GM19351 (cell line): Measurements from ENCODE around the gene EDIL3.
"Not testable (repeated sequence)": the region's sequence is repeated elsewhere in the genome, so short reads cannot be mapped to it uniquely, and the experiment has no call there.

ENCODE experiments used
- ATAC-seq: cut with Tn5 transposase; IDR thresholded peaks from one replicate; pipeline ENCODE4 v1.9.1; 2021; ENCODE audit warnings: mild to moderate bottlenecking, moderate library complexity; ENCODE audit not compliant: unreplicated experiment

EDIL3 gene

GRCh38 chr5:84085387-84086041 is 299.2 kb downstream of the EDIL3 start:
- no peak for ATAC-seq

GRCh38 chr5:84080908-84081307 is 303.8 kb downstream of the EDIL3 start:
- ATAC-seq, result no peak

GRCh38 chr5:84072339-84072738 is 312.3 kb downstream of the EDIL3 start:
- no peak for ATAC-seq

DNA sequence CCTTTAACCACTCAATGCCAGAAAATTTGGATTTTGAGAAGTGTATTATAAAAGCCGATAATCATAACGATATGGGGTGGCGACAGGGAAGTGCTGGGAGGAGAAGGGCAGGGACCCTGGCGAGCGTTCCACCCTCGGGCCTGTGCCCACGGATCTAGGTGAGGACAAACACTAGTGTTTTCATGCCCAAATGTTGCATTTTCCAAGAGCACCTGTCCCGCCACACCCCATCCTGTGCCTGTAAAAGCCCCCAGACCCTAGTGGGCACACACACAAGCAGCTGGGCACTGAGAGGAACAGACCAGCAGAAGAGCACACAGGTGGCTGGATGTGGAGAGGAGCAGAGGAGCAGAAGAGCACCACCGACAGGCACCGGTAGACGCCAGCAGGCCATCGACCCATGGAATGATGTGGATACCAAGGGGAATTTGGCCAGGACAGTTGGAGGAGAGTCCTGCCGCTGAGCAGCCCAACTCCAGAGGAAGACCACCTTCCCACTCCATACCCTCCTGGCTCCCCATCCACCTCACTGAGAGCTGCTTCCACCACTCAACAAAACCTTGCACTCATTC is 315.0 kb downstream of the EDIL3 start:
- ATAC-seq, result no peak

GRCh38 chr5:84063041-84063440 is 321.6 kb downstream of the EDIL3 start:
- ATAC-seq, result no peak

- ATAC-seq, result no peak
Measured at GRCh38 chr5:84059672-84060071, 325.0 kb downstream of the EDIL3 start.

DNA sequence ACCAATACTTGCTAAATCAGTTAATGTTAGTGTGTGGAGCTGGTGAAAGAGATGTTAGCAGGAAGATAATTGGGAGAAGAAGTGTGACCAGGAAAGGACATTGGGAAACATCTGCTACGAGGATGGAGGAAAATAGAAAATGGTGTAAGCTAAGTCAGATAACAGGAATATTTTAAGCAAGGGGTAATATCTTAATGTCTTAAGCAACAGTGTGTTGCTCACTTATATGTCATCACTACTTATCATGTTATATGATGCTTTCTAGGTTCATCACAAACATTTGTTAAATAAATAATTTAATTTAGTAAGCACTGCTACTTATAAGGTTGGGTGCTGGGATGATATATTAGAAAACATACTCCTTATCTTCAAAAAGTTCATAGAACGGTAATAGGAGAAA is 326.1 kb downstream of the EDIL3 start:
- ATAC-seq, result no peak

- ATAC-seq, result no peak
Measured at GRCh38 chr5:84057211-84057610, 327.5 kb downstream of the EDIL3 start.

DNA sequence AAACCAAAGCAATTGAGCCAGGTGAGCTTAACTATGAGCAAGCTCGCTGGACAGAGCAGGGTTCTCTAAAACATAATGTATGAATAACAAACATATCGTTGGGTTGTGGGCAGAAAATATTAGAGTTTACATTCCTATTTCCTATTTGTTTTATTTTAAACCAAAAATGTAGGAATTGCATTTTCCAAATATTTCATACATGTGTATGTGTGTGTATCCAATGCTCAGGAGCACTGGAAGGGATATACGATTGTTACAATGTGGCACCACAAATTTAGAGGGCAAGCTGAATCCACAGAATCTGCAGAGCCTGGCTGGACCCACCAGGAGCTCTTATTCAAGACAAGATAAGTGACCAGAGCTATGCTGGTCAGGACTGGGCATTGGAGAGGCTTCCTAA is 338.7 kb downstream of the EDIL3 start:
- ATAC-seq, result no peak

DNA sequence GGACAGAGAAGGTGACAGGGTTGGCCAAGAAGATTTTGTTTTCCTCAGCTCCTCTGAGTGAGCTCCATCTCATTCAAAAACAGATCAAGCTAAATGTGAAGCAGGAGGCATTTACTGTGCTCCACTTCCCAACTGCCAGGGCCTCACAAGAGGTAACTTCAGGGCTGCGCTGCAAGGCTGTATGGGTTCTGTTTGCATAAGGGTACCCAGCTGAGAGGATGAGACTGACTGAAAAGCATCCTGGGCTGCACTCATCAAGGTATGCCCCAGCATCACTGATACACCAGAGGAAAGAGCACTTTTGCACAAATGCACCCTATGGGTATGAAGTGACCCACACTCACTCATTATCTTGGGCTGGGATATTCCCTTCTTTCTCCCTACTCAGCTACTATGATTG is 347.8 kb downstream of the EDIL3 start:
- ATAC-seq, result no peak

- no peak for ATAC-seq
Measured at GRCh38 chr5:84032324-84032723, 352.4 kb downstream of the EDIL3 start.

- no peak for ATAC-seq
Measured at GRCh38 chr5:84028093-84028492, 356.6 kb downstream of the EDIL3 start.

DNA sequence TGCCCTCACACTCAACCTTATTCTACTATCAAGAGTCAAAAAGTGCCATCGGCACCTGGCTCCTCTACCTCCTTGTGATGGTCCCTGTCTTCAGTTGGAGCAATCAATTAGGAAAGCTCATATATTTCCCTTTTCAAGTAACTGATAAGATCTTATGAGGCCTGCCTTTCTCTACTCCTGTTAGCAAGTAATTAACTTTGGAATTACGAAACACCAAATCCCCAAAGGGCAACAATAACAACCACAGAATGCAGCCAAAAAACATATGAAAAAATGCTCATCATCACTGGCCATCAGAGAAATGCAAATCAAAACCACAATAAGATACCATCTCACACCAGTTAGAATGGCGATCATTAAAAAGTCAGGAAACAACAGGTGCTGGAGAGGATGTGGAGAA is 366.2 kb downstream of the EDIL3 start:
- ATAC-seq, result not testable (repeated sequence)

DNA sequence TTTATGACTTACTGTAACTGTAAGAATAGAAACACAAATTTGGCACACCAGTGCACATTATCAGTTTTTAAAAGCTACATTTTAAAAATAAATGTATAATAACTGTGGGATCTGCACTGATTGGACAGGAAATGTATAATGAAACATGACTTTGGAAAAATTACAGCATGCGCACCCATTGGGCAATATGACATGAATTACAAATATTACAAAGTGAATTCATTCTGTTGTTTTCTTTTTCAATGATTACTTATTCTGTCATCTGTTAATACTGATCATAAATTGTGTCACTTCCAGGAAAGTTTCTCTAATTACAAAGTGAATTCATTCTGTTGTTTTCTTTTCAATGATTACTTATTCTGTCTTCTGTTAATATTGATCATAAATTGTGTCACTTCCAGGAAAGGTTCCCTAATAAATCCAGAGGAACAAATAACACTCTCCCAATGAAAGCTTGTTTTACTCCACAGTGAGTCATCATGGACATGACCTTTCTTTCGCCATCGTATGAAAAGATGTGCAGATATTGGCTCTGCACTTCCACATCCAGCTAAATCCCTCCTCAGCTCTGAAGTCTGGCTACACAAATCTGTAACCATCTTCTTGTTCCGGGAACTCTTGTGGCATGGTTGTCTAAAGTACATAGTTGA is 367.0 kb downstream of the EDIL3 start:
- no peak for ATAC-seq

DNA sequence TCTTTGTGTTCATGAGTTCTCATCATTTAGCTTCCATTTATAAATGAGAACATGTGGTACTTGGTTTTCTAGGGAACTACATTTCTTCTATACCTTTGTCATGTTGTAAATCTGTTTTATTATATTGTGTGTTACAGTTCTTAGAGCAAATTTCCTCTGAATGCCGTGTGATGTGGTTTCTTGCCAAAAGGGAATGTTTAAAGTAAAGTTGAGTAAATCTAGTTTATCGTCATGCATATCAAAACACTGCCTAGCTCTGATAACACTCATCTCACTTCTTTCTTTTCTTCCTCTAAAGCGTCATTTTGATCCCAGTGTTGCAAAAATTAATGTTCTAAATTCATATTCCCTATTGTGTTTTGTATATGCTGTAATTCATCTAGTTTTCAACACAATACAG is 368.6 kb downstream of the EDIL3 start:
- ATAC-seq, result no peak

- ATAC-seq, result no peak
Measured at GRCh38 chr5:84014966-84015365, 369.7 kb downstream of the EDIL3 start.

- no peak for ATAC-seq
Measured at GRCh38 chr5:83993803-83994202, 390.9 kb downstream of the EDIL3 start.

DNA sequence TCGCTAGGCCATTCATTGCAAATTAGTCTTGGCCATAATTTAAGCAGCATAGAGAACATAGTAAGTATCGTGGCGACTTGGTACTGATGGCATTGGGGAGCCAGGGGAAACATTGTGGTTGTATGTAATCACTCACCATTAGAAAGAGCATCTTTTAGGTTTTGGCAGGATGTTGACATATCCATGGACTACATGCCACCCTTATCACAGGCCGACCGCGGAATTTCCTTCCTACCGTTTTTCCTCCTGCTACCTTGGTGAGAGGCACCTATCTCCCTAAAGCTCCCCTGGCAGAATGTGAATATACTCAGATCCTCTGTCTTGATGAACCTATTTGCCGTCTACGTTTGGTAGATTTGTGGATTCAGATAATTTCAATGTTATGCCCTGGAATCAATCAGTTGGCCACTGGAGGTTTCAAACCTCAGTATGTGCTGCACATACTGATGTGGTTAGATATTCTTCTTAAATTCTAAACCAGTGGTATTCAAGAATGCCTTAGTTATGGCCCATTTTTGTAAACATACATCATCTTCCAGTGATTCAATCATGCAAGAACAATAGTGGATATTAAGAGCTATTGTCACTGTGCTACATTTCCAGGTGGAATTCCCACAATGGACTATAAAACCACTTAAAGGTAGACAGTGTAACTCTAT is 393.0 kb downstream of the EDIL3 start:
- ATAC-seq, result no peak

GRCh38 chr5:83988293-83988685 is 396.4 kb downstream of the EDIL3 start:
- no peak for ATAC-seq

DNA sequence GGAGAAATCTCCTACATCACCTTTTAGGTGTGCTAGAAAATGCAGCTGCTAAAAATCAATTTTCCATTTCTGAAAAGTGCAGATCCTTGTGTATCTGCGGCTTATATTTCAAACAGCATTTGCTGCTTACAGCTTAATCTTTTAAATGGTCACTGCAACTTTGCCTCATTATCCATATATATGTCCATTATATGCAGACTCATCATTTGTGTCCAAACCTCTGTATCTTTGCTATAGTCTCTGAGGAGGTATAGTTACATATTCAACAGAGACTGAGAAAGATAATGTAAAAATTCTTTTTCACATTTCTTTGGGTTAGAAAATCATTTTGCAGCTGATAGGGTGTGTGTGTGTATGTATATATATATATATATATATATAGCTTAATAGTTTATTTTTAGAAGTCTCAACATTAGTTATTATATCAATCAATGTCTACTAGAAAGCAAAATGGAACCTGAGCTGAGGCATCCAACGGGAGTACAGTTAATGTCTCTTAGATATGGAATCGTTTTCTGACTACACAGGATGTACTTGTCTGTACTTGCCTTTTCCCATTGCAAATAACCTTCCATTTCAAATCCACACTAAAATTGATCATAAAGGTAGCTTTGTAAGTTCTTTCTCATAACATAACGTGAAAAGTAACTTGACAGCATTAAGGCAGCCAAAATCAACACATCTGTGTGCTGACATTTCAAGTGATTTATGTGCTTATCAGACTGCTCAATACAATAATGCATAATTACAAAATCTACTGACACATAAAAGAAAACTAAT is 397.0 kb downstream of the EDIL3 start:
- no peak for ATAC-seq

DNA sequence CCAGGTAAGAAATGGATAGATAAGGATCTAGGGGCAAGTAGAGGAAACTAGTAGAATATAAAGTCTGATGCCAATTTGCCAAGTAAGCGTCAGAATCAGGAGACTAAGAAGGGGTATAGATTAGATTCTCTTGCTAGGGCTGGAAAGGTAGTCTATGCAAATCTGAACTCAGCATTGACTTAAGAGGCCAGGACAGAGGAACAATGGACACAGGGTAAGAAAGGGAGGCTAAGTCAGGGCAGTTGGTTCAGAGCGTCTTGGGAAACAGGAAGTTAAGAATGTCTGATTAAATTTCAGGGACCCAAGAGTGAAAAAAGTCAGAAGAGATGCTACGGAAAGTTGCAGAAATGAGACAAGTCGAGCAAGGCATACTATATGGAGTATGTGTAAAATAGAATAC is 400.8 kb downstream of the EDIL3 start:
- ATAC-seq, result no peak
